HepG2 (cell line): ENCODE results near the gene COPS9. TPM values are rescaled to one million over a fixed set of nuclear protein-coding genes. Genes with fewer than 3 reads are reported as not detected.

Experiments
- ATAC-seq: fragments of 200-7000 bp; cut with Tn5 transposase; 3 replicates; pipeline ENCODE4 v1.9.1; 2020; ENCODE audit warnings: mild to moderate bottlenecking, moderate library complexity
- BruUV-seq: library from RNA; stranded (reverse); fragments of 400-500 nt; replicated peaks from 2 replicates; lab custom pipeline; 2021; lab: Mats Ljungman, UMichigan
- CTCF ChIA-PET: fragments of 300-600 bp; formaldehyde crosslinking; extraction: SDS; loops from one replicate; lab custom pipeline; 2021; ENCODE audit warnings: low total read pairs, inconsistent platforms, low intra/inter-chr PET ratio; lab: Yijun Ruan, JAX
- POLR2A ChIA-PET: fragments of 350-600 bp; sonication (Branson Sonifier 250); formaldehyde crosslinking; loops from one replicate; lab custom pipeline; 2020; ENCODE audit warnings: antibody characterized with exemption, inconsistent platforms; lab: Yijun Ruan, JAX
- DNase-seq: peaks from one replicate; pipeline ENCODE4 v3.0.0-alpha.2; 2015; ENCODE audit warnings: low spot score
- FAIRE-seq: peaks from 3 replicates; lab custom pipeline; 2011; peaks lifted over from hg19 to GRCh38; lab: Jason Lieb, UNC
- H2AFZ ChIP-seq: one replicate; pipeline ENCODE4 v1.6.1; 2011; ENCODE audit warnings: low read length, inconsistent platforms
- H3K27ac ChIP-seq: fragments of 300-600 bp; 3 replicates; pipeline ENCODE4 v1.8.0; 2011; ENCODE audit warnings: mixed run types, mild to moderate bottlenecking, mixed read lengths, low read length, inconsistent platforms; ENCODE audit not compliant: insufficient read depth; ENCODE audit errors: extremely low read length
- H3K27me3 ChIP-seq, 2 experiments: fragments of 200-600 bp in 1 of 2; 2 replicates in 1 of 2; 3 replicates in 1 of 2; pipeline versions ENCODE4 v1.6.0 to v1.8.0; 2011; ENCODE audit warnings: low read length in 2 of 2, mild to moderate bottlenecking in 2 of 2, moderate library complexity in 2 of 2, inconsistent platforms in 1 of 2; ENCODE audit not compliant: insufficient read depth in 2 of 2, control insufficient read depth in 1 of 2
- H3K36me3 ChIP-seq, 2 experiments: fragments of 200-600 bp in 1 of 2; replicated peaks in 1 of 2; 2 replicates in 1 of 2; 3 replicates in 1 of 2; pipeline versions ENCODE4 v1.5.1 to v1.8.0; 2011; ENCODE audit warnings: low read length in 2 of 2, inconsistent platforms in 1 of 2; ENCODE audit not compliant: insufficient read depth in 2 of 2, control insufficient read depth in 1 of 2
- H3K4me1 ChIP-seq: 2 replicates; pipeline ENCODE4 v1.5.1; 2012; ENCODE audit warnings: low read length, inconsistent platforms; ENCODE audit not compliant: insufficient read depth
- H3K4me2 ChIP-seq: 2 replicates; pipeline ENCODE4 v1.6.0; 2011; ENCODE audit warnings: low read depth, low read length, inconsistent platforms
- H3K4me3 ChIP-seq, 3 experiments: fragments of 200-600 bp in 1 of 3; sonication (generic), shearing (Covaris generic) in 1 of 3; replicated peaks in 1 of 3; 2 replicates each; pipeline ENCODE4 v1.5.1; 2011 to 2016; ENCODE audit warnings: low read length in 3 of 3, inconsistent platforms in 2 of 3, low read depth in 2 of 3, mild to moderate bottlenecking in 2 of 3, control low read depth in 1 of 3, mixed read lengths in 1 of 3; ENCODE audit not compliant: insufficient read depth in 1 of 3
- H3K79me2 ChIP-seq: one replicate; pipeline ENCODE4 v1.6.1; 2011; ENCODE audit warnings: low read length, inconsistent platforms; ENCODE audit not compliant: insufficient read depth
- H3K9ac ChIP-seq: 2 replicates; pipeline ENCODE4 v1.6.0; 2011; ENCODE audit warnings: mild to moderate bottlenecking, low read depth, low read length, inconsistent platforms; ENCODE audit not compliant: insufficient read depth
- H3K9me3 ChIP-seq: 2 replicates; pipeline ENCODE4 v1.5.1; 2012; ENCODE audit warnings: mild to moderate bottlenecking, low read length
- H4K20me1 ChIP-seq: 2 replicates; pipeline ENCODE4 v1.6.0; 2011; ENCODE audit warnings: inconsistent platforms, mild to moderate bottlenecking, low read length, moderate library complexity; ENCODE audit not compliant: insufficient read depth
- CEBPZ ChIP-seq: IDR thresholded peaks from 2 replicates; pipeline ENCODE4 v1.6.1; 2012; ENCODE audit warnings: low read length, improper control_type of control experiment
- ZFP62 ChIP-seq: sonication (generic); formaldehyde crosslinking; IDR thresholded peaks from 2 replicates; pipeline ENCODE4 v1.4.0; 2020; ENCODE audit warnings: missing genetic modification reagents
- ZNF263 ChIP-seq: sonication (generic); formaldehyde crosslinking; IDR thresholded peaks from 2 replicates; pipeline ENCODE4 v1.4.0; 2020; ENCODE audit warnings: missing genetic modification reagents
- WGBS: methylation state at CpG from one replicate; pipeline ENCODE4 v1.1.6; 2017; ENCODE audit warnings: low lambda C conversion rate; 5-methylcytosine and 5-hydroxymethylcytosine counted together
- in situ Hi-C: cut with HindIII; loops from 2 replicates; pipeline ENCODE4 v1.10.0; 2017; ENCODE audit warnings: low pct_unique_long_range_greater_than_20kb; ENCODE audit not compliant: extremely low pct_ligation_motif_present
- intact Hi-C: fragments of 100-400 bp; cut with micrococcal nuclease; formaldehyde crosslinking; loops from one replicate; pipeline ENCODE4 v1.10.0; 2022; ENCODE audit not compliant: unreplicated experiment
- polyA plus RNA-seq, 8 experiments: library from polyadenylated mRNA; depleted of rRNA in 3 of 8; stranded (reverse) in 7 of 8; unstranded in 1 of 8; fragments of >200 nt; fragmentation: Illumina TruSeq in 4 of 8; extraction: Trizol in 4 of 8; gene quantifications; 2 replicates each; pipeline versions ENCODE4 v1.2.1 to v1.2.3, GENCODE V29; 2011 to 2016; ENCODE audit warnings: low read depth in 4 of 8, missing spikeins in 1 of 8, mixed read lengths in 1 of 8; ENCODE audit not compliant: insufficient read depth in 1 of 8
- total RNA-seq, 5 experiments: library from RNA; depleted of rRNA; stranded (reverse); fragments of >200 nt; fragmentation: Illumina TruSeq; extraction: Trizol; gene quantifications; 2 replicates each; pipeline ENCODE4 v1.2.3, GENCODE V29; 2016; ENCODE audit warnings: low read depth in 1 of 5

The COPS9 gene
- total and polyA plus RNA-seq, 2 of the 13 experiments (the other 11 are each of a cell fraction or from before 2014, with no cell fraction given): 180 to 247 TPM

- no peak for TF ChIP-seq ZFP62
These were observed 29.2 kb downstream of the COPS9 start (continued) for GRCh38 chr2:240106765-240107476.

GRCh38 chr2:240105982-240106381 lies 30.1 kb downstream of the COPS9 start:
- no peak overlapping the region for H3K27ac ChIP-seq
- H4K20me1 ChIP-seq: no peaks in the 10 kb centered on the region
- H3K27me3 ChIP-seq: peaks cover 5 to 46% of the 10 kb centered on the region in 2 experiments; a peak in 4 of 5 replicates
- H3K4me1 ChIP-seq: no peaks in the 10 kb centered on the region
- H3K36me3 ChIP-seq: no peaks in the 10 kb centered on the region
- ATAC-seq: no peak
- in situ Hi-C loops (no loop called here), intact Hi-C loops (no loop called here)
- no TSS peak for BruUV-seq
- CTCF ChIA-PET: no interaction called here
- POLR2A ChIA-PET: no interaction called here
- 0% methylated on average over 1 of the region's 11 CpGs for WGBS
- no peak overlapping the region for H3K4me2 ChIP-seq
- no peak overlapping the region for H3K4me3 ChIP-seq
- H2AFZ ChIP-seq: no peak overlapping the region
- H3K9me3 ChIP-seq: no peaks in the 10 kb centered on the region
- TF ChIP-seq ZNF263 (CRISPR knock-in tag) (peak; percentile 77), CEBPZ (no peak)
- DNase-seq: no peak
- no peaks in the 10 kb centered on the region for H3K79me2 ChIP-seq
- no peak for FAIRE-seq
- no peak overlapping the region for H3K9ac ChIP-seq
